ENCODE results near the gene KRTAP10-1. TPM values are rescaled to one million over a fixed set of nuclear protein-coding genes. Genes with fewer than 3 reads are reported as not detected.
A peak's percentile ranks its signal among the peaks of the same experiment; 100 is the strongest.

The KRTAP10-1 gene
- total and polyA plus RNA-seq, 2 of the 13 experiments (the other 11 are each of a cell fraction or from before 2014, with no cell fraction given) = not detected

- no peak for TF ChIP-seq CEBPG (CRISPR knock-in tag; IDR thresholded peaks at IDR 0.05)
- 0 out of 2 replicates have a peak, but pooled peaks have one; percentile 54 for TF ChIP-seq AHR (CRISPR knock-in tag; IDR thresholded peaks at IDR 0.05)
- 0 out of 2 replicates have a peak, but pooled peaks have one; percentile 39 for TF ChIP-seq ZNF263 (CRISPR knock-in tag; IDR thresholded peaks at IDR 0.05)
- TF ChIP-seq, protein P1, sequence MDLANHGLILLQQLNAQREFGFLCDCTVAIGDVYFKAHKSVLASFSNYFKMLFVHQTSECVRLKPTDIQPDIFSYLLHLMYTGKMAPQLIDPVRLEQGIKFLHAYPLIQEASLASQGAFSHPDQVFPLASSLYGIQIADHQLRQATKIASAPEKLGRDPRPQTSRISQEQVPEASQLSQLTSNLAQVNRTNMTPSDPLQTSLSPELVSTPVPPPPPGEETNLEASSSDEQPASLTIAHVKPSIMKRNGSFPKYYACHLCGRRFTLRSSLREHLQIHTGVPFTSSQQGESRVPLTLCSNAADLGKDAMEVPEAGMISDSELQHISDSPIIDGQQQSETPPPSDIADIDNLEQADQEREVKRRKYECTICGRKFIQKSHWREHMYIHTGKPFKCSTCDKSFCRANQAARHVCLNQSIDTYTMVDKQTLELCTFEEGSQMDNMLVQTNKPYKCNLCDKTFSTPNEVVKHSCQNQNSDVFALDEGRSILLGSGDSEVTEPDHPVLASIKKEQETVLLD (CRISPR knock-in tag; IDR thresholded peaks at IDR 0.05; ENCODE audit: low read depth) = no peak
- no peak for TF ChIP-seq PCBP1 (IDR thresholded peaks at IDR 0.05; ENCODE audit: borderline replicate concordance, low read depth, low read length)
- TF ChIP-seq MAFK (conservative IDR thresholded peaks at IDR 0.05 in 1 of 2, IDR thresholded peaks at IDR 0.05 in 1 of 2; ENCODE audit: low read length in 2 of 2) = peak; percentile 86 to 87
- TF ChIP-seq ZFY (CRISPR knock-in tag; IDR thresholded peaks at IDR 0.05) = peak; percentile 43; the same call in 1 of the 2 replicates
- TF ChIP-seq FOSL1 (CRISPR knock-in tag; IDR thresholded peaks at IDR 0.05; ENCODE audit: borderline replicate concordance) = no peak
- TF ChIP-seq, protein P2, sequence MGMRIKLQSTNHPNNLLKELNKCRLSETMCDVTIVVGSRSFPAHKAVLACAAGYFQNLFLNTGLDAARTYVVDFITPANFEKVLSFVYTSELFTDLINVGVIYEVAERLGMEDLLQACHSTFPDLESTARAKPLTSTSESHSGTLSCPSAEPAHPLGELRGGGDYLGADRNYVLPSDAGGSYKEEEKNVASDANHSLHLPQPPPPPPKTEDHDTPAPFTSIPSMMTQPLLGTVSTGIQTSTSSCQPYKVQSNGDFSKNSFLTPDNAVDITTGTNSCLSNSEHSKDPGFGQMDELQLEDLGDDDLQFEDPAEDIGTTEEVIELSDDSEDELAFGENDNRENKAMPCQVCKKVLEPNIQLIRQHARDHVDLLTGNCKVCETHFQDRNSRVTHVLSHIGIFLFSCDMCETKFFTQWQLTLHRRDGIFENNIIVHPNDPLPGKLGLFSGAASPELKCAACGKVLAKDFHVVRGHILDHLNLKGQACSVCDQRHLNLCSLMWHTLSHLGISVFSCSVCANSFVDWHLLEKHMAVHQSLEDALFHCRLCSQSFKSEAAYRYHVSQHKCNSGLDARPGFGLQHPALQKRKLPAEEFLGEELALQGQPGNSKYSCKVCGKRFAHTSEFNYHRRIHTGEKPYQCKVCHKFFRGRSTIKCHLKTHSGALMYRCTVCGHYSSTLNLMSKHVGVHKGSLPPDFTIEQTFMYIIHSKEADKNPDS (CRISPR knock-in tag; IDR thresholded peaks at IDR 0.05) = no peak
- TF ChIP-seq MATR3 (CRISPR knock-in tag; IDR thresholded peaks at IDR 0.05) = no peak
- no peak for TF ChIP-seq NR2C2 (CRISPR knock-in tag; IDR thresholded peaks at IDR 0.05; ENCODE audit: borderline replicate concordance)
- TF ChIP-seq RBAK (CRISPR knock-in tag; IDR thresholded peaks at IDR 0.05) = no peak
- no peak for TF ChIP-seq ZNF839 (CRISPR knock-in tag; IDR thresholded peaks at IDR 0.05; ENCODE audit: borderline replicate concordance)
- TF ChIP-seq ZNF780A (CRISPR knock-in tag; IDR thresholded peaks at IDR 0.05) = no peak
- TF ChIP-seq CREM (IDR thresholded peaks at IDR 0.05) = no peak
- TF ChIP-seq CREM (CRISPR knock-in tag; IDR thresholded peaks at IDR 0.05) = no peak
- no peak for TF ChIP-seq IRF9 (CRISPR knock-in tag; IDR thresholded peaks at IDR 0.05; ENCODE audit: borderline replicate concordance)
- TF ChIP-seq NCOR1 (IDR thresholded peaks at IDR 0.05; ENCODE audit: borderline replicate concordance, low read length) = 0 out of 2 replicates have a peak, but pooled peaks have one; percentile 45
- TF ChIP-seq ZNF138 (CRISPR knock-in tag; IDR thresholded peaks at IDR 0.05; ENCODE audit: low read depth) = no peak
- no peak for TF ChIP-seq IRF1 (CRISPR knock-in tag; IDR thresholded peaks at IDR 0.05; ENCODE audit: low read depth)
- TF ChIP-seq, protein P3, sequence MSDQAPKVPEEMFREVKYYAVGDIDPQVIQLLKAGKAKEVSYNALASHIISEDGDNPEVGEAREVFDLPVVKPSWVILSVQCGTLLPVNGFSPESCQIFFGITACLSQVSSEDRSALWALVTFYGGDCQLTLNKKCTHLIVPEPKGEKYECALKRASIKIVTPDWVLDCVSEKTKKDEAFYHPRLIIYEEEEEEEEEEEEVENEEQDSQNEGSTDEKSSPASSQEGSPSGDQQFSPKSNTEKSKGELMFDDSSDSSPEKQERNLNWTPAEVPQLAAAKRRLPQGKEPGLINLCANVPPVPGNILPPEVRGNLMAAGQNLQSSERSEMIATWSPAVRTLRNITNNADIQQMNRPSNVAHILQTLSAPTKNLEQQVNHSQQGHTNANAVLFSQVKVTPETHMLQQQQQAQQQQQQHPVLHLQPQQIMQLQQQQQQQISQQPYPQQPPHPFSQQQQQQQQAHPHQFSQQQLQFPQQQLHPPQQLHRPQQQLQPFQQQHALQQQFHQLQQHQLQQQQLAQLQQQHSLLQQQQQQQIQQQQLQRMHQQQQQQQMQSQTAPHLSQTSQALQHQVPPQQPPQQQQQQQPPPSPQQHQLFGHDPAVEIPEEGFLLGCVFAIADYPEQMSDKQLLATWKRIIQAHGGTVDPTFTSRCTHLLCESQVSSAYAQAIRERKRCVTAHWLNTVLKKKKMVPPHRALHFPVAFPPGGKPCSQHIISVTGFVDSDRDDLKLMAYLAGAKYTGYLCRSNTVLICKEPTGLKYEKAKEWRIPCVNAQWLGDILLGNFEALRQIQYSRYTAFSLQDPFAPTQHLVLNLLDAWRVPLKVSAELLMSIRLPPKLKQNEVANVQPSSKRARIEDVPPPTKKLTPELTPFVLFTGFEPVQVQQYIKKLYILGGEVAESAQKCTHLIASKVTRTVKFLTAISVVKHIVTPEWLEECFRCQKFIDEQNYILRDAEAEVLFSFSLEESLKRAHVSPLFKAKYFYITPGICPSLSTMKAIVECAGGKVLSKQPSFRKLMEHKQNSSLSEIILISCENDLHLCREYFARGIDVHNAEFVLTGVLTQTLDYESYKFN (CRISPR knock-in tag; conservative IDR thresholded peaks at IDR 0.05) = 0 out of 2 replicates have a peak, but pooled peaks have one; percentile 18
These were observed 29.3 kb downstream of the KRTAP10-1 start (continued) for GRCh38 chr21:44510508-44511218.

All from HepG2 (cell line).